Renal cortex interstitium (tissue), 15 donors: ENCODE measurements around the gene PSMC5. TPM values are rescaled to one million over a fixed set of nuclear protein-coding genes. Genes with fewer than 3 reads are reported as not detected.
"Not testable (repeated sequence)": the region's sequence is repeated elsewhere in the genome, so short reads cannot be mapped to it uniquely, and the experiment has no call there.

Experiments
- DNase-seq, 11 donors: peaks; one replicate each; pipeline ENCODE4 v3.0.0-alpha.2; 2013; ENCODE audit warnings: low read depth in 9 of 11, low spot score in 4 of 11; ENCODE audit errors: extremely low read depth in 1 of 11
- long read RNA-seq, 16 experiments: transcript quantifications; one replicate each; lab custom pipeline, GENCODE V29; 2026
- polyA plus RNA-seq, 3 donors: library from polyadenylated mRNA; unstranded; fragments of 120-200 nt; gene quantifications; one replicate each; pipeline ENCODE4 v1.2.1, GENCODE V29; 2013; ENCODE audit not compliant: insufficient read length in 3 of 3

PSMC5 gene
- 100 to 1,000 TPM; 175 to 204 (median 203) TPM for polyA plus RNA-seq
- long read RNA-seq, donor 1, transcript PSMC5-218 (2 exons, 576 nt), result minor isoform, 6 of 49 reads
- long read RNA-seq, donor 1, transcript PSMC5-201 (12 exons, 1,579 nt), result major isoform, 39 of 49 reads
- long read RNA-seq, donor 1, partial matches to known transcripts, result 0 of 49 reads
- long read RNA-seq, donor 1, other reads (novel, unspliced or antisense), result 0 of 49 reads
- long read RNA-seq, donor 2, transcript PSMC5-201 (12 exons, 1,579 nt), result major isoform, 38 of 50 reads
- long read RNA-seq, donor 2, partial matches to known transcripts, result 5 of 50 reads
- long read RNA-seq, donor 2, other reads (novel, unspliced or antisense), result 0 of 50 reads
- long read RNA-seq, donor 3, transcript PSMC5-218 (2 exons, 576 nt), result minor isoform, 5 of 112 reads
- long read RNA-seq, donor 3, transcript PSMC5-201 (12 exons, 1,579 nt), result major isoform, 72 of 112 reads
- long read RNA-seq, donor 3, partial matches to known transcripts, result 27 of 112 reads
- long read RNA-seq, donor 3, other reads (novel, unspliced or antisense), result 0 of 112 reads
- long read RNA-seq, donor 4, transcript PSMC5-201 (12 exons, 1,579 nt), result major isoform, 49 of 59 reads
- long read RNA-seq, donor 4, transcript PSMC5-212 (11 exons, 1,474 nt), result minor isoform, 6 of 59 reads
- long read RNA-seq, donor 4, partial matches to known transcripts, result 0 of 59 reads
- long read RNA-seq, donor 4, other reads (novel, unspliced or antisense), result 0 of 59 reads
- long read RNA-seq, donor 5, result 0 reads
- long read RNA-seq, donor 6, transcript PSMC5-218 (2 exons, 576 nt), result minor isoform, 12 of 69 reads
- long read RNA-seq, donor 6, transcript PSMC5-201 (12 exons, 1,579 nt), result major isoform, 34 of 69 reads
- long read RNA-seq, donor 6, transcript PSMC5-212 (11 exons, 1,474 nt), result minor isoform, 6 of 69 reads
- long read RNA-seq, donor 6, partial matches to known transcripts, result 15 of 69 reads
- long read RNA-seq, donor 6, other reads (novel, unspliced or antisense), result 0 of 69 reads
- long read RNA-seq, donor 7, transcript PSMC5-201 (12 exons, 1,579 nt), result major isoform, 56 of 83 reads
- long read RNA-seq, donor 7, partial matches to known transcripts, result 21 of 83 reads
- long read RNA-seq, donor 7, other reads (novel, unspliced or antisense), result 0 of 83 reads
- long read RNA-seq, donor 8, result 0 reads
- long read RNA-seq, donor 9, transcript PSMC5-218 (2 exons, 576 nt), result minor isoform, 8 of 80 reads
- long read RNA-seq, donor 9, transcript PSMC5-201 (12 exons, 1,579 nt), result major isoform, 52 of 80 reads
- long read RNA-seq, donor 9, partial matches to known transcripts, result 15 of 80 reads
- long read RNA-seq, donor 9, other reads (novel, unspliced or antisense), result 0 of 80 reads
- long read RNA-seq, donor 10, transcript PSMC5-212 (11 exons, 1,474 nt), result minor isoform, 6 of 77 reads
- long read RNA-seq, donor 10, transcript PSMC5-201 (12 exons, 1,579 nt), result major isoform, 46 of 77 reads
- long read RNA-seq, donor 10, partial matches to known transcripts, result 18 of 77 reads
- long read RNA-seq, donor 10, other reads (novel, unspliced or antisense), result 0 of 77 reads
- long read RNA-seq, donor 11, transcript PSMC5-201 (12 exons, 1,579 nt), result major isoform, 41 of 62 reads
- long read RNA-seq, donor 11, partial matches to known transcripts, result 12 of 62 reads
- long read RNA-seq, donor 11, other reads (novel, unspliced or antisense), result 0 of 62 reads
- long read RNA-seq, donor 12, transcript PSMC5-218 (2 exons, 576 nt), result minor isoform, 7 of 36 reads
- long read RNA-seq, donor 12, transcript PSMC5-201 (12 exons, 1,579 nt), result major isoform, 19 of 36 reads
- long read RNA-seq, donor 12, partial matches to known transcripts, result 7 of 36 reads
- long read RNA-seq, donor 12, other reads (novel, unspliced or antisense), result 0 of 36 reads
- long read RNA-seq, donor 13, result 0 reads
- long read RNA-seq, donor 14, transcript PSMC5-201 (12 exons, 1,579 nt), result major isoform, 26 of 33 reads
- long read RNA-seq, donor 14, partial matches to known transcripts, result 0 of 33 reads
- long read RNA-seq, donor 14, other reads (novel, unspliced or antisense), result 0 of 33 reads
- long read RNA-seq, donor 15, transcript PSMC5-201 (12 exons, 1,579 nt), result major isoform, 29 of 33 reads
- long read RNA-seq, donor 15, partial matches to known transcripts, result 0 of 33 reads
- long read RNA-seq, donor 15, other reads (novel, unspliced or antisense), result 0 of 33 reads
- long read RNA-seq, donor 16, transcript PSMC5-212 (11 exons, 1,474 nt), result minor isoform, 9 of 180 reads
- long read RNA-seq, donor 16, transcript PSMC5-201 (12 exons, 1,579 nt), result major isoform, 111 of 180 reads
- long read RNA-seq, donor 16, transcript PSMC5-218 (2 exons, 576 nt), result minor isoform, 5 of 180 reads
- long read RNA-seq, donor 16, transcript PSMC5-203 (12 exons, 1,680 nt), result minor isoform, 6 of 180 reads
- long read RNA-seq, donor 16, partial matches to known transcripts, result 41 of 180 reads
- long read RNA-seq, donor 16, other reads (novel, unspliced or antisense), result 5 of 180 reads

DNA sequence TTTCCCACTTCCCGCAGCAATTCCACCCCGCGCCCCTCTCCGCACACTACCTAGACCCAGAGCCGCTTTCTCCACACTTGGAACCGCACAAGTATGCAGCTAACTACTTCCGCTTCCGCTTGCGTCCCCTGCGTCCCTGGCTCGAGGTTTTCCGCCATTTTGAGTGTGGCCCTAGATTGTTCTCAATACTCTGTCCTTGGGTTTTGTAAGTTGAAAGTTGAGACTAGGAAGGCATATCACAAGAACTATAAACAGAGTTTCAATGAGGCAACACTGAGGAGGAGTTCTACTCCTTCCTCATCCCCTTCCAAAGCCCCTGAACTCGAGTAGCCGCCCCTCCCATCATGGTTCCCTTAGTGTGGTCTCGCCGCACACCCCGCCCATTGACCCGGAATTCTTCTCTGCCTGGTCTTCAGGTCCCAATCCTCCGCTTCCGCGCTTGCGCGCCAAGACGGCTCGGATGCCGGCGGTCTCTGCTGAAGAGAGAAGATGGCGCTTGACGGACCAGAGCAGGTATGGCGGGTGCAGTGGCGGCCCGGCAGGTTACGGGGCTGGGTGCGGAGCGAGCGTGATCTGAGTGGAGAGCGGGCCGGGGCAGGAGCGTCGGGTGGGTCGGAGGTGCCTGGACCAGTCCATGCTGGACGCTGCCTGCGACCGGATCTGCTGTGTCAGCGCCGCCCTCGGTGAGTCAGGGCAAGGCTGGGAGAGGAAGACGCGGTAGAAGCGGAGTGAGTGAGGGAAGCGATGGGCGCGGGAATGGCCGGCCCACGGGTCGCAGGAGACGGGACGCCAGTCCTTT is at the start of gene PSMC5, which contains the start of gene FTSJ3:
PSMC5 (plus strand) TSS at position 430 of the 799 bp plus-strand sequence; CDS start at position 490, 60 bp downstream.
FTSJ3 (minus strand) TSS at position 662 of the 799 bp plus-strand sequence. CDS start 761 bp downstream, outside the sequence.
- peak; percentile 89 to 99 (median 95) for DNase-seq

DNA sequence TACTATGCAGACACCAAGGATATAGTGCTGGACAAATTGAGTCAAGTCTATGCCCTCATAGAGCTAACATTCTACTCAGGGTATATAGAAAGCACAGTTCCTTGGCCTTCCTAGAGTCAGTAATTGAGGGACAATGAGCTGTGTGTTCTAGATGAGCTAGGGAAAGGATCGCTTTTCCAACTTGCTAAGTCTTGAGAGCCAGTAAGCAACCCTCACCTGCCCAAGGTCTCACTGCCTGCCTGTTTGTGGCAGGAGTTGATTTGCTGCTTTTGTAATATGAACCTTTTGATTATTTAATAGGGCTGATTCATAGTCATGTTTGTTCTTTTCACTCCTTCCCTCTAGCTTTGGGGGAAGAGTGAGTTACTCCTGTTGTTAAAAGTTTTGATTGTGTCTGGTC is 46.7 kb upstream of the PSMC5 start:
- DNase-seq, result no peak

DNA sequence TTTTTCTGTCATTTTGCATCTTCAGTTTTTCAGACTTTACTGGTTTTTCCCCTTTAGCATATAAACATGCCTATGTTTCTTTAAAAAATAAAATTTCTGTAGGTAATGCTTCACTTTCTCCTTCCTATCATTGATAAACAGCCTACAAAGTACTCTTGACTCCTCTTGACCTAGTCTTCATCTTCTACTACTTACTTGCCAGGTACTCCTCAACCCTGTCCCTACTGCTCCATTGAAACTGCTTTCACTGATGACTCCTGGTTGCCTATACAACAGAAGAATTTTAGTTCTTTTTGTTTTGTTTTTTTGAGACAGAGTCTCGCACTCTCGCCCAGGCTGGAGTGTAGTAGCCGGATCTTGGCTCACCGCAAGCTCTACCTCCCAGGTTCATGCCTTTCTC is 46.3 kb upstream of the PSMC5 start:
- no peak for DNase-seq

DNA sequence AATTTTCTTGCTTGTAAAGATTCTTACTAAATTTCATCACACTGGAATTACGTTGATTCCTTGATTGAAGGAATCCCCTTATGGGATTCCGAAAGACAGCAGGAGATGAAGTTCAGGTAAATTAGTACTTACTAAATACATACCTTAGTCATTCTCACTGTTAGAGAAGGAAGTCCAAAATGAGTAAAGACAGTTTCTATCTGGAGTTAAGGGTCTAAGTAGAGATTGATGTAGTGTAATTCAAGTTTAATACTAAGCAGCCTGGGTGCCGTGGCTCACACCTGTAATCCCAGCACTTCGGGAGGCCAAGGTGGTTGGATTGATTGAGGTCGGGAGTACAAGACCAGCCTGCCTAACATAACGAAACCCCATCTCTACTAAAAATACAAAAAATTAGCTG is 43.7 kb upstream of the PSMC5 start:
- DNase-seq, result no peak

DNA sequence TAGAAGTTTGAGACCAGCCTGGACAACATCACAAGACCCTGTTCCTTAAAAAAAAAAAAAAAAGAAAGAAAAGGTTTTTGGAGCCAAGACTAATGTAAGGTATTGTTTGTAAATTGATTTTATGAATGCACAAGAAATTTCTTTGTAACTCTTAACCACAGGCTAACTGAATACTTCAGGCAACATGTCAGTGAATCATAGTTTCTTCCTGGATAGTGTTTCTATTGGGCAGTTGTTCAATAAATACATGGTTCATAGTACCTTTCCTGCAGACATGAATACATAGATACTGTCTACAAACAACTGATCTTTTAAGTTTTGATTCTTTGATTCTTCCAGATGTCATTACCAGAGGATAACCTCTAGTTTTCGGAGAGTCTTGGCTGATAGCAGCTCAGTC is 41.7 kb upstream of the PSMC5 start:
- no peak for DNase-seq

DNA sequence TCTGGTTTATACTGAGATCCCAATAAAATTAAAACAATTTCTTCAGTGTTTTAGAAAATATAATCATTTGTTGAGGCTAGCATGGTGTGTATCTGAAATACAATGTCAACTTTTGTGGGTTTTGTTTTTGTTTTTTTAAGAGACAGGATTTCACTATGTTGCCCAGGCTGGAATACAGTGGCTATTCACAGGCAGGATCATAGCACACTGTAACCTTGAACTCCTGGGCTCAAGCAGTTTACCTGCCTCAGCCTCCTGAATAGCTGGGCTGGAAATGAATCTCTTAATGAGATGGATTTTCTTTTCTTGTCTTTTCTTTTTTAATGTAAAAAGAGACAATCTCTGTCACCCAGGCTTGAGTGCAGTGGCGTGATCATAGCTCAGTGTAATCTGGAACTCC is 41.1 kb upstream of the PSMC5 start:
- no peak for DNase-seq

DNA sequence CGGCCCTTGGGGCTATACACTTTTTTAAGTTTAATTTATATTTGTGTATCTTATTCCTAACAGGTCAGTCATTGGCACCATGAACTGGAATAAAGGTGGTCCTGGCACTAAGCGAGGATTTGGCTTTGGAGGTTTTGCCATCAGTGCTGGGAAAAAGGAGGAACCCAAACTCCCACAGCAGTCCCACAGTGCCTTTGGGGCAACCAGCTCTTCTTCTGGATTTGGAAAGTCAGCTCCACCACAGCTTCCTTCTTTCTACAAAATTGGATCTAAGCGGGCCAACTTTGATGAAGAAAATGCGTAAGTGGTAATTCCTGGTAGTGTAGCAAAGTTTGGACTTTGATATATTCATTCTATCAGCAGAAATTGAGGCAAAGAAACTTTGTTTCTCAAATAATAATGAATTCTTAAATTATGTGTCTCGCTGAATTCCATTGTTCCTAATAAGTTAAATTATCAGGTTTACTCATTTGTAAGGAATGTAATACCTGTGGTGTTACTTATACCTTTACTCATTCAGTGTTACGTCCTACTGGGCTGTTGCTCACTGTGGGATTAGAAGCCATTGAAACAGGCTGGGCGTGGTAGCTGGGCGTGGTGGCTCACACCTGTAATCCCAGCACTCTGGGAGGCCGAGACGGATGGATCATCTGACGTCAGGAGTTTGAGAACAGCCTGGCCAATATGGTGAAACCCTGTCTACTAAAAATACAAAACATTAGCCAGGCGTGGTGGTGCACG is 40.1 kb upstream of the PSMC5 start:
- DNase-seq, result no peak

DNA sequence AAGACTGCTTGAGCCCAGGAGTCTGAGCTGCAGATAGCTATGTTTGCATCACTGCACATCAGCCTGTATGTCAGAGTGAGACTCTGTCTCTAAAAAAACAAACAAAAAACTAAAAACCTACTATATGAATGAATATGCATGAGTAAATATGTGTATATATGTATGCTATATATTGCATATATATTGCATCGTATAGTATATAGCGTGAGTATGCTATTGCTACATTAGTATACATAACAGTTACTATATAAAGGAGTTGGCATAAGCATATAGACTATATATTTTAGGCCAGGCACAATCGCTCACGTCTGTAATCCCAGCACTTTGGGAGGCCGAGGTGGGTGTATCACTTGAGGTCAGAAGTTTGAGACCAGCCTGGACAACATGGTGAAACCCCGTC is 37.2 kb upstream of the PSMC5 start:
- DNase-seq, result no peak

DNA sequence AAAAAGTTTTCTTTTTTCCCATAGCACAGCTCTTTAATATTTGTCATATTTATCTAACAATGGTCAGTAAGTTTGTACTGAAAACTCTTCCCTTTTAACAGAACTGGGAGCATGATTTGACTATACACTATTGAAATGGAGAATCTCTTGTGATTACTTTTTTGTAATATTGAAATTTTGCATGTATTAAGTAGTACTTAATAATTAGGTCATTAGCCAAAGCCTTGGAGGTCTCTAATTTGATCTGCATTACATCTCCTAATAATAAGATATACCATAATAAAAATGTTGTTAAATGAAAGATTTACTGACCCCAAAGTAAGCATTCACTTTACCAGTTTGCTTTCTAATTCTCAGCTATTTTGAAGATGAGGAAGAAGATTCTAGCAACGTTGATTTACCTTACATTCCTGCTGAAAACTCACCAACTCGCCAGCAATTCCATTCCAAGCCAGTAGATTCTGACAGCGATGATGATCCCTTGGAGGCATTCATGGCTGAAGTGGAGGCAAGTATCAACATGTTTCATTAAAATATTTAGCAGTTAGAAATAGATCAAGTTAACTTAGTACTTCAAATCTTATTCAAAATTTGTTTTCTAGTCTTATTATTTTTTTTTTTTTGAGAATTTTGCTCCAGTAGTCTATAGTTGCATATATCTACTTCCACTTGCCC is 35.0 kb upstream of the PSMC5 start:
- DNase-seq, result no peak

DNA sequence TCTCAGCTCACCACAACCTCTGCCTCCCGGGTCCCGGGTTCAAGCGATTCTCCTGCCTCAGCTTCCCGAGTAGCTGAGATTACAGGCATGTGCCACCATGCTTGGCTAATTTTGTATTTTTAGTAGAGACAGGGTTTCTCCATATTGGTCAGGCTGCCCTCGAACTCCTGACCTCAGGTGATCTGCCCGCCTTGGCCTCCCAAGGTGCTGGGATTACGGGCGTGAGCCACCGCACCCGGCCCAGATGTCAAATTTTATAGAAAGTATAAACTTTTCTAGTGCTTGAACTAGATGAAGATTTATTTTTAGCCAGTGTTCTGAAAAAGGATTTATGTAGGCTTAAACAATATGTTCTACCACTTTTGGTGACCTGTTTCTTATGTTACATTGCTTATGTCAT is 30.9 kb upstream of the PSMC5 start:
- DNase-seq, result not testable (repeated sequence)

DNA sequence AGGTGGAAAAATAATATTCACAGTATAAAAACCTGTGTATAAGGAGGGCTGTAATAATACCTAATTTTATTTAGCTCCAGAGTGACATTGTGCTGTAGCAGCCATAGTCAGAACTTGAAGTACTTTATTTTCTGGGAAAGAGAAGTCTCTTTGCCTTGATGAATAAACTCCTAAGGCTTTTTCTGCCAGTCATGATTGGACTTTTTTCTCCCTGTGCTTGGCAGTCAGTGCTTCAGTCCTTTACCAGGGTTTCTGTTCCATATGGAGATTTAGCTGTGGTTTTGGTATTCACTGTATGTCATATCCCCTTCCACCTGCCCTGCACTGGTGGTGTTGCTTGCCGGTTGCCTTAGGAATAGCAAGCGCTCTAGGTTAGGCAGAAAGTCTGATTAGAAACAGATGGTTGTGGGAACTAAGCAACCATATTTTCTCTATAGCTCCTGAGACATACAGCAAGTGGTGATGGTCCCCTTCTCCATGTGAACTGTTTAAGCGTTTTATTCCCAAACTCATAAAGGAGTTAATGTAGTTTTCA is 28.6 kb upstream of the PSMC5 start:
- DNase-seq, result no peak

DNA sequence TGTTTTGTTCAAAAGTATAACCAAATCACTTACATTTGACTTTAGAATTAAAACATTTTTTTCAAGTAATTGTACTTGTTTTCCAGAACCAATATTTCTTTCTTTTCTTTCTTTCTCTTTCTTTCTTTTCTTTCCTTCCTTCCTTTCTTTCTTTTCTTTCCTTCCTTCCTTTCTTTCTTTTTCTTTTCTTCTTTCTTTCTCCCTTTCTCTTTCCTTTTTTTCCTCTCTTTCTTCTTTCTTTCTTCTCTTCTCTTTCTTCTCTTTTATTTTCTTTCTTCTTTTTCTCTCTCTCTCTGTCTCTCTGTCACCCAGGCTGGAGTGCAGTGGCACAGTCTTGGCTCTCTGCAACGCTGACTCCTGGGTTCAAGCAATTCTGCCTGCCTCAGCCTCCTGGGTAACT is 26.4 kb upstream of the PSMC5 start:
- no peak for DNase-seq

DNA sequence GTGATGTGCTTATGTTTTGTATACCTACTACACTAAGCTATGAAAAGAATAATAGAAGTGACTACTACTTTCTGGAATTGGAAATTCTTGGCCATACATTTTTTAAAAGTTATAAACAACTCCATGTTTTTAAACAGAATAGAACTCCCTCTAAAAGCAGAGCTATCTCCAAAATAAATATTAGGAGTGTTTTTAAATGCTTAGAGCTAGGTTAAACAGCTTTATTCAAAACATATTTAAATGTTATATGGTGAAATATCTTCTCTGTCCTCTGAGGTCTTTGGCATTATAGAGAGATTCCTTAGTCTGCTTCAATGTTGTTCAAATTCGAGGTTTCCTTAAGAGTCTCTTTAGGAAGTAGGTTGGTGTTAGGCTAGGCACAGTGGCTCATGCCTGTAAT is 22.9 kb upstream of the PSMC5 start:
- DNase-seq, result no peak

DNA sequence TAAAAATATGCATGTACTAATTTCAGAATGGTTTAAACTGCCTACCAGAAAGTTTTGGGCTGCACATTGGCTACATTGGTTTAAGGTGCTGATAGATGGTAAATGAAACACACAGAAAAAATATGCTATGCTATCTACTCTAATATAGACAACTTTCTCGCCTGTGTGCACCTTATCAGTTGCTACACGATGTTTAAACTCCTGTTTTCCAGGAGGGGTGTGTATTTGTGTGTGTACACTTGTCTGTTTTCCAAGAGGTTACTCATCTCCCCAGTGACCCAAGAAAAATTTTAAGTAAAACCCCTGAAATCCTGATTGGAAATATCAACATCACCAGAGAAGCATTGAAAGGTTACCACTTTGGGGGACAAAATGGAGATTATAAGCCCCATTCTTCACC is 21.6 kb upstream of the PSMC5 start:
- no peak for DNase-seq

DNA sequence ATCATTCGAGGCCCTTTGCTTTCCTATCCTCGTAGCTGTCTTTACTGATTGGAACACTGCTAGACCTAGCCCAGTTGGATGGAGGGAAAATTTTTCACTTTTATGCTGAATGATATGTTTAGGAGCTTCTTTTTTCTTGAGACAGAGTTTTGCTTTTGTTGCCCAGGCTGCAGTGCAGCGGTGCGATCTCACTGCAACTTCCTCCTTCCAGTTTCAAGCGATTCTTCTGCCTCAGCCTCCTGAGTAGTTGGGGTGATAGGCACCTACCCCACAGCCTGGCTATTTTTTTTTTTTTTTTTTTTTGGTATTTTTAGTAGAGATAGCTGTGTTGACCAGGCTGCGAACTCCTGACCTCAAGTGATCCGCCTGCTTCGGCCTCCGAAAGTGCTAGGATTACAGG is 17.3 kb upstream of the PSMC5 start:
- no peak for DNase-seq
